Superior temporal gyrus (tissue), 1 donor: ENCODE results near the gene RPA1.
"Not testable (repeated sequence)": the region's sequence is repeated elsewhere in the genome, so short reads cannot be mapped to it uniquely, and the experiment has no call there.

Experiments
- DNase-seq: peaks from one replicate; pipeline ENCODE4 v3.0.0-alpha.2; 2016; ENCODE audit errors: extremely low spot score

The RPA1 gene

DNA sequence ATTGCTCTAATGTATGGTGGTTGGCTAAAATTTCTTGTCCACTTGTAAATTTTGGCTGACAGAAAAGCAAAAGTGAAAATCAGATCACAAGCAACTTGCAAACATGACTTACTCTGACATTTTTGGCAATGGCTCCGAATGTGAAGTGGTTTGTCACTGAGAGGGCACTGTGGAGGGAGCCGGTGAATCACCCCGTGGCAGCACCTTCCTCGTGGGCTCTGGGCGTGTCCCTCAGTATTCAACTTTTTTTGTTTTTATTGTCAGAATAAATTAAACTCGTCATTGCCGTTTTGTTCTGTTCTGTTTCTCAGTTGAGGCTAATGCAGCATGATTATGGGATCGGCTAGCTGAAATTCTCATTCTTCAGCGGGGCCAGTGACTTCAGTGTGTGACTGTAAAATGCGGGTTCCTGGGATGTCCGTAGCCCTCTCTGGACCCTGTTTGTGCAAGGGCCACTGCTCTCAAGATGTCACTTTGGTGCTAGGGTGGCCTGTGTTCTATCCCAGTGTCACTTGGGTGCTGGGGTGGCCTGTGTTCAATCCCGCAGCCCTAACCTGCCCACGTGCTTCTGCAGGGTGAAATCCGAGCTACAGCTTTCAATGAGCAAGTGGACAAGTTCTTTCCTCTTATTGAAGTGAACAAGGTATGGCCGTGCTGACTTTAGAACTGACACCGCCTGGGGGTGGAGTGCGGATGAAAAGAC, 48.8 kb downstream of the RPA1 start:
- no peak for DNase-seq

DNA sequence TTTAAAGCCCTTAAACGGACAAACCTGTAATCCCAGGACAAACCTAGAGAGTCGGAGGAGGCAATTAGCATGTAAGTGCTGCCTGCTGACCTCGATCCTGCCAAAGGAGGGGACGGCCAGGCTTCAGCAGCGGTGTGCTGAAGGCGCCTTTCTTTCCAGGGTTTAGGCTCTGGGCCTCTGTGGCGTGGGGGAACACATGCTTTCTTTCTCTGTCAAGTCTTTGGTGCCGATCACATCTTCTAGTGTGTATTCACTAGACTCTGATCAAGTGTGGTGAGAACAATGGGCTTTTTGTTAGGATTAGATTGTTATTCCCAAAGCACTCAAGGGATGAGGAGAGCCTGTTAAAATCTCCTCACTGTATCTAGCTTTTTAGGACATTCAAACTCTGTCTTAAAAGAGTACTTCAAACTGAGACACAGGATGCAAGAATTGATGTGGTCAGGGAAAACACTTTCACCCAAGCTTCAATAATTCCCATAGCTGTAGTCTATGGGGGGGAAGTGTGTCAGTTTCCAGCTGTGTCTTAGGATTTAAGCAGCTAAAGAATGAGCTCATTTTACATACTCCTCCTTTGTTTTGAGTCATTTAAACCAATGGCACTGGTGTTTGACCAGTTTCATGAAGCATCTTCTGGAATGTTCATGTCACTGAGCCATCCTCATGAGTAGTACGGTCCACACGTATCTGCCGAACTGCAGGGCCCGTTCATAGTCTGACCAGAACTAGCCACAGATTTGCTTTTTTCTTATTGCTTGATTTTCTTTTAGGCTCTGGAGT, 51.2 kb downstream of the RPA1 start:
- DNase-seq: peak; percentile 79

DNA sequence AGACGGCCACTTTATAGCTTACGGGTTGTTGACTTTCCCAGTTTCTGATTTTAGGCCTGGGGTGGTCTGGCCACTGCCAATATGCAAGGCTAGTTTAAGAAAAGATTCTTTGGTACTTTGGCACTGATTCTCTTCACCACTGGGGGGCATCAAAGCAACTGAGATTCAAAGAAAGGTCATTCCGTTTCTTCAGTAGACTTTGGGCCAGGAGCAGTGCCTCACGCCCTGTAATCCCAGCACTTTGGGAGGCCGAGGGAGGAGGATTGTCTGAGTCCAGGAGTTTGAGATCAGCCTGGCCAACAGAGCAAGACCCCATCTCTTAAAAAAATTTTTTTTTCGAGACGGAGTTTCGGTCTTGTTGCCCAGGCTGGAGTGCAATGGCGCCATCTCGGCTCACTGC, 53.0 kb downstream of the RPA1 start:
- DNase-seq: peak; percentile 64

DNA sequence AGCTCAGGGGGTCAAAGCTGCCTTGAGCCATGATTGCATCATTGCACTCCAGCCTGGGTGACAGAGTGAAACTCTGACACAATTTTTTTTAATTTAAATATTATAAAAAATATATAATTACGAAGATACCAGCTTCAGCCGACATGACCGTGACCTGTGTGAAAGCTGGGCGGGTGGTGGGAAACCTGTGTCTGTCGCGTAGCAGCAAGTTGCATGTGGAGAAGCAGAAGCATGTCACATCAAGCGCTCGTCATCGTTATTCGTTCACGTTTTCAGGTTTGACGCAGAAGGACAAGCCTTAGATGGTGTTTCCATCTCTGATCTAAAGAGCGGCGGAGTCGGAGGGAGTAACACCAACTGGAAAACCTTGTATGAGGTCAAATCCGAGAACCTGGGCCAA, 53.7 kb downstream of the RPA1 start:
- DNase-seq: no peak

DNA sequence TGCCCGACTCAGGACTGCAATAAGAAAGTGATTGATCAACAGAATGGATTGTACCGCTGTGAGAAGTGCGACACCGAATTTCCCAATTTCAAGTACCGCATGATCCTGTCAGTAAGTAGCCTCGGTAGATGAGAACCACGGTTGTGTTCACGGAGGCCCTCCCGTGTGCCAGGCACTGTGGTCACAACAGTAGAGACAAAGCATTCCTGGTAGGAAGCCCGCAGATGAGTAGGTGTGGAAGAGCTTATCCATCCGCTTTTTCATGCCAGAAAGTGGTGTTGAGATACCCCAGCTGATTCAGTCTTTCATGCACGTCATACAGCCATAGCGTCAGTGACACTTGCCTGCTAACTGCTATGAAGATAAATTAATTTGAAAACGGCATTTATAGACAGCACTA, 58.9 kb downstream of the RPA1 start:
- no peak for DNase-seq

DNA sequence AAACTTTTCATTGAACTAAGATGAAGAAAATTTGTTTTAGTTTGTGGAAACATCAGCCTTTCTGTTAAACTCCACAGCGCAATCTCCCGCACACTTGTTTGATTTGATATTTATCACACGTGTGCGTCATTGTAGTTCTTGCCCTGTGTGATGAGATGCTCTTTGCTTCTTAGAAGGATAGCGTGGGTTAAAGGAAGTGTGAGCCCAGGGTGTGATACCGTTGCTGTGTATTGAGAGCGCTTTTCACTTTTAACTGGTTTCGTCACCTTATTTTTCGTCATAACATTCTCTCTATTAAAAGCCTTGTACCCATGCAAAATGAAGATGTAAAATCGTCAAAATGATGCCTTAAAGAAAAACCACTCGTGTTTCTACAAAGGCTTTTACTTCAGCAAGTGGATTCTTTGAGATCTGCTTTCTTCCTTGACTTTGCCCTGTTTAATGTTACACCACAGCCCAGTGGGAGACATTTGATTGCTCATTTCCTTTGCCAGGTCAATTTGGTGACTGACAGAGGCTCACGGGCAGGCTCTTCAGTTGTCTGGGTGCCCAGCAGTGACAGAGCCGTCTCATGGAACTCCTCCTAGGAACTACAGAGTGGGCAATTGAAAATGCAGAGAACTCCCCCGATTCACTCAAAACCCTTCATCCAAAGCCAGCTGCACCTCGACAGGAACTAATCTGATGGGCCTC, 61.1 kb downstream of the RPA1 start:
- DNase-seq: no peak

DNA sequence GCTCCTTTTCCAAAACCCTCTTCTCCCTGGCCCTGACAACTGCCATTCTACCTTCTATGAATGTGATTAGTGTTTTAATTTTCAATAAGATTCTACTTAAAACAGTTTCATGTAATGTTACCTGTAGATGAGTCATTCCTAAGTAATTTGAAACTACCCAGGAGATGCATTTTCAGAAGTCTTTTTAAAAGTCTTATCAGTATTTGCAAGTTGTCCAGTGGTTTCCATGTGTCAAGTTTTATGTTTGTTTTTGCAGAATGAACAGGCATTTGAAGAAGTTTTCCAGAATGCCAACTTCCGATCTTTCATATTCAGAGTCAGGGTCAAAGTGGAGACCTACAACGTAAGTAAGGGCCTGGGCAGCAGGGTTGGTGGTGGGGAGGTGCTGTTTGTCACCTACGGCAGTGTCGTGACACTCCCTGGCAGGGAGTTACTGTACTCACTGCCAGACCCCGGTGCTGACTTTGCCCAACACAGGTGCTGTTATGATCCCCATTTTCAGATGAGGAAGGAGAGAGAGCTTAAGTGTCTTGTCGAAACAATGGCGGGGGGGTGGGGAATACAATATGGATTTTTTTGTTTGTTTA, 65.0 kb downstream of the RPA1 start:
- no peak for DNase-seq

DNA sequence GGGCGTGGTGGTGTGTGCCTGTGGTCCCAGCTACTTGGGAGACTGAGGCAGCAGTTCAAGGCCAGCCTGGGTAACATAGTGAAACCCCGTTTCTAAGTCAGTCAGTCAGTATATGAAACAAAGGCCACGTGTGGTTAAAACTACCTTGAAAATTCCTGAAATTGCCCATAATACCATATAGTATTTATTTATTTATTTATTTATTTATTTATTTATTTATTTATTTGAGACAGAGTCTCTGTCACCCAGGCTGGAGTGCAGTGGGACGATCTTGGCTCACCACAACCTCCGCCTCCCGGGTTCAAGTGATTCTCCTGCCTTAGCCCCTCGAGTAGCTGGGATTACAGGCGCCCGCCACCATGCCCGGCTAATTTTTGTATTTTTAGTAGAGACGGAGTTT, 65.7 kb downstream of the RPA1 start:
- not testable (repeated sequence) for DNase-seq

DNA sequence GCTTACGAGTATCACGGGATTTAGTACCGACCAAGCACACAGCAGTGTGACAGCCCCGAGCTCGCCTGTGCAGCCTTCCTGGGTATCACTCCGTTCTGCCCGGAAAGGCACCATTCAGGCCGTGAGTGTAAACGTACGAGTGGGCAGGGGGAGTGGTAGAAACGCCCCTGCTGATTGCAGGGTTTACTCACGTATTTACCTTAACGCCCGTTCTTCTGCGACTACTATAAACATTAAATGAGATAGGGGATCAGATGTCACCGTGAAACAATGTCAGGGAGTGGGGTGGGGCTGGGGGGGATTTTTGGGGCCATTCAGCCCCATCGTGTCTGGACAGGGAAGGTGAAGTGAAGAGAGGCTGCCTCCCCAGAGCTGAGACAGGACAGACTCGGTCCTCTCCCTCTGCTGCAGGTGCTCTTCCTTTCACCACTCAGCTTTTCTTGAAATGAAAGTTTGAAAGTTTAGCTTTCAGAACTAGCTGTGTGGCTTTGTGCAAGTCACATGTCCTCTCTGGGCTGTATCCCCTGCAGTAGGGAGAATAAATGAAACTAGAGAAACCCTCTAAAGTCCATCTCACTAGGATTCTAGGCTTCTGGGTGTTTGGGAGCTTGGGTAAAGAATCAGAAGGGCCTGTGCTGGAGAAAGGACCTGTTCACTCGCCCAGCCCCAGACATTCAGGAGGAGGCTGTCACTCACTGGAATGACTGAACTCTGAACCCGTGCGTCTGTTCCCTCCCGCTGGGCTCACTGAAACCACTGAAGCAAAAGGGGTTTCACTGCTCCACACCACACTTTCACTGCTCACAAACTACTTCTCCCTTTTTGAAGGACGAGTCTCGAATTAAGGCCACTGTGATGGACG, 66.7 kb downstream of the RPA1 start:
- DNase-seq: no peak

DNA sequence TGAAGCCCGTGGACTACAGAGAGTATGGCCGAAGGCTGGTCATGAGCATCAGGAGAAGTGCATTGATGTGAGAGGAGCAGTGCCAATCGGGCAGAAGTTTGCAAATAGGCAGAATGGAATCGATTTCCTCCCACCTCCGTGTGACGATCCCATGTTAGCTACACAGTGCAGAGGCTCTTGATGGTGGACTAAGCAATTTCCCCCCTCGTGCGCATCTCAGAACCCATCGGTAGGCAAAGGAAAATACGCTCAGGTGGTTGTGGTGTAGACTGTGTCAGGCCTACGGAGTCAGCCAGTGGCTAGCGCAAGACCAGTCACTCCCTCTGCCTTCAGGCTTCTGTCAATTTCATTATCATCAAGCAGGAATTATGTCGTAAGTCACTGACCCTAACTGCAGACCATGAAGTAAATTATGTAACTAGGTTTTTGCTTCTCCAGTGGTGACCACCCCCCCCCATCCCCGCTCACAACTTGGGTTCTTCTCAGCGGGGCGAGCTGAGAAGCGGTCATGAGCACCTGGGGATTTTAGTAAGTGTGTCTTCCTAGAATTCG, 67.4 kb downstream of the RPA1 start:
- DNase-seq: no peak

DNA sequence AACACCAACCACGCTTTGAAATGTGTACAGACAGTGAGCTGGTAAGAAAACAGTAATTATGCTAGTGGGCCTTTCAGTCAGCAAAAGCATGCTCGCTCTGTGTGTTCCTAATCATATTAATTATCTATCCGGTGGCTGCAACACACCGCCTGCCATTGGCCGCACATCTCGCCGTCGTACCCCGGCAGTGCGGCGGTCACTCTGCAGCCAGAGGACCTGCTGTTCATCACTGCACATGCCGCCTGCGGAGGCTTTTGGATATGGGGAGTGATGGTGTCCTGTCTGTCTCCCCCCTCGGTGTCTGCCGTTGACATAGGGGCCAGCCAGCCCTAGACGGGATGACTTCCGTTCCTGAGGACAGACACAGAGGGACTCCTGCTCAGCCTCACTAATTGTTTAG, 68.5 kb downstream of the RPA1 start:
- DNase-seq: no peak

DNA sequence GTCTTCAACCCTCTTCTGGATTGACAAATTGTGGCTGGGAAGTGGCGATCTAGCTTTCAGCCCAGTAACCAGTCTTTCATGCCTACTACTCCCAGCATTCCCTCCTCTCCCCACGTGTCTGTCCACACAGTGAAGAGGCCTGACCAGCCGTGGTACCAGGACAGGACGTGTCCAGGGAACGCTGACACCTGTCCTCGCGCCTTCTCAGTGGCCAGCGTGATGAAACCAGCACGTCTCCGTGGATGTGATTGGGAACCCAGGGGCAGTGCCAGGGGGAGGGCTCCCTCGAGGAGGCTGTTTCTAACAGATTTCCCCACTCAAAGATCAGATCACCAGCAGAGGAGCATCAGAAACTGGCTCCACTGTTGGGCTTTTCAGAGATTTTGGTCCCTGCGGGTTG, 69.1 kb downstream of the RPA1 start:
- no peak for DNase-seq

DNA sequence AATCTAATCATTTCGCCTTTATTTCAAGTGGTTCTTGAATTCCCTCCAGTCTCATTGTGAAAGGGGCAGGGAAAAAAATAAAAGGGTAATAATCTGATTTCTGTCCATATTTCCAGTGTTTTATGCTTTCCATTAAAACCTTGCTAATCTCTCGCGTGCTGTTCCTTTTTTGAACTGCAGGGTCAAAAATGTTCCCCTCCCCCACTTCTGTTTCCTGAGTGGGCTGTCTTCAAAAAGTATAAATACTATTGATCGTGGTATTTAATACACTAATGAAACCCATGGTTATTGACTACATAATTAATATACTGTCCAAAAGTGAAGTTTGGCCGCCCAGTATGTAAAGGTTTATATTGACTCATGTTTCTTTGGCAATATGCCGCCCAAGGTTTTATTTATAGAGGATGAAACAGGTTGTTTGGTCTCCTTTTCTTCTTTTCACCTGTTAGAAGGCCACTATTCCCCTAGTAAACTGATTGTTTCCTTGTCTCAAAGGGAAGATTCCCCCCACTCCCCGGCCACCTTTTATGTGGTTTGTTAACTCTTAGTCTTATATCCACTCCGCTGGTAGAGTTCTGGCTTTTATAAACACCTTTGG, 69.7 kb downstream of the RPA1 start:
- no peak for DNase-seq

DNA sequence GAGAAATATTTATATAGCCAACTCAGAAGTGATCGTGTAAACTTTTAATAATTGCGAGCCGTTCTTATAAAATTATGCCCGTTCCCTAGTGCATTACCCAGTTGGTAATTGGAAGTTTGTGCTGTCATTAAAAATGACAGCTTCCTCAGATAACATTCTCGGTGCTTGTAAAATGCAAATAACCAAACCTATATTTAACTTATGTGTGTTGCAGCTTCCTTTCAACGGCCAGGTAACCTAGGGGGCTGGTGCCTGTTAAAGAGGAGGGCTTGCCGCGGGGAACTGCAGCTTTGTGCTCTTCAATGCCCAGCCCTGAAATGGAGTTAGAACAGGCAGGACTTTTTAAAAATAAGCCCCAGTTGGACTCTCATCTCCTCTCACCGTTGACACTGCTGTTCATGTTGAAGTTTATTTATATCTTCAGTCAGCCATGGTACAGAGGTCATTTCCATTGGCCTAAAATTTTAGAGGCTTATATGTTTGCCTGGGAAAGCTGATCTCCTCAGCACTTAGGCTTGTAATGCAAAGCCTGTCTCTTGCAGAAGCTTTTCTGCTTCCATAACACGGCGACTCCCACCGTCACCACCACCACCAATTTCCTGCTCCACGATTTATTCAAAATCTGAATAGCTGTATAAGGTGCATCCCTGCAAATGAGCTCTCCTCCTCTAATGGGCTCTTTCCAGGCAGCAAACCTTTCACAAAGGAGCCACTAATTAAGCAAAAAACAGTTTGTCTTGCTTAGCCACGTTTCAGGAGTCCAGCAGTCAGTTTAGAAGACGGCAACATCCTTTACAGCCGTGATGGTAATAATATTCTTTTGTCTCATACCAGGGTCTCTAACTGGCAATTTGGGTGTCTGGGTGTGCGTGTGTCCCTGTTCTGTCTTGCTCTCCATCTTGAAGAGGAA, 74.7 kb downstream of the RPA1 start:
- no peak for DNase-seq

DNA sequence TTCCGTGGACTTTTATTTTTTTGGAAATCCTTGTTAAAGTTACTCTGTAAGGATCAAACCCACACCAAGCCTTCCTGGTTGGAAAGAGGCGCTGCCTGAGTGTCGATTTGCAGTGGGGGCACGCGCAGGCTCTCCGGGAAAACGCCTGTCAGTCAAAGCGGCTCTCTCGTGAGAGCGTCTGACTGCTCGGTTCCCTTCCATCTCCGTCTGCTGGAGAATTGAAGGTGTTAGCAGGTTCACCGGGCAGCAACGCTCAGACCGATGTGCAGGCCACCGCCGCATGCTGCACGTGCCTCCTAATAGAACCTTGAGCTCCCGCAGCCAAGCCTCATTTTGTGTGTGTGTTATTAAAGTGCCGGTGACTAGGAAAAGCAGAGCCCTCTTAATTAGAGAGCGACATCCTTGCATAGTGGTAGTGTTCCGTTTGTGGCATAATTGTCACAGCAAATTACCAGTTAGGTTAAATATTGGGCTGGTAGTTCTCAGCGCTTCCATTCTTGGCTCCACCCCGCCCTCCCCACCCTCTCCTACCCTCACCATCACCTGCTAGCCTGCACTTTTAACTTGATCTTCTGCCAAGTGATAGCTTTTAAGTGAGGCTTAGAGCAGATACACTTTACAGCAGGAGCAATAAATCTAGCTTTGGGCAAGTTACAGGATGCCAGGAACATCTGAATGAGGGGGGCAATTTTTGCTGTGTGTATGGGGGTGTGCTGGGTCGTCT, 75.5 kb downstream of the RPA1 start:
- DNase-seq: no peak

DNA sequence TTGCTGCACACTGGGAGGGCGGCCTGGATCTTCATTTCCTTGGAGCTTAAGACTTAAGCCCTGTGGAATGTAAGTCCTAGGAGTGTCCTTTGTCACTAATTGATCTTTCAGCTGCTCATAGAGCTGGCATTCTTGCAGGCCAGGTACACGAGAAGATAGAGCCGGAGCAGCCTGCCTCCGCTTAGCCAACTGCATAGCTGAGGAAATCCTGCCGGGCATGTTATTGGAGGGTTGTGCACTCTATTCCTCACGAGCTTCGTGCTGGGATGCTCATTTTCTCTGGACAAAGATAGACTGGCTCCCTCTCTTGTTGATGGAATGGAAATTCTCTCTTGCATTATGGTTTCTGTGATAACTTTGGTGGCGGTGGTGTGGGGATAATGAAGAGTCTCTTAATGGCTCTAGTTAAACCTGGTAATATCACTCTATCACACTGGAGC, 76.9 kb downstream of the RPA1 start:
- DNase-seq: peak; percentile 42

DNA sequence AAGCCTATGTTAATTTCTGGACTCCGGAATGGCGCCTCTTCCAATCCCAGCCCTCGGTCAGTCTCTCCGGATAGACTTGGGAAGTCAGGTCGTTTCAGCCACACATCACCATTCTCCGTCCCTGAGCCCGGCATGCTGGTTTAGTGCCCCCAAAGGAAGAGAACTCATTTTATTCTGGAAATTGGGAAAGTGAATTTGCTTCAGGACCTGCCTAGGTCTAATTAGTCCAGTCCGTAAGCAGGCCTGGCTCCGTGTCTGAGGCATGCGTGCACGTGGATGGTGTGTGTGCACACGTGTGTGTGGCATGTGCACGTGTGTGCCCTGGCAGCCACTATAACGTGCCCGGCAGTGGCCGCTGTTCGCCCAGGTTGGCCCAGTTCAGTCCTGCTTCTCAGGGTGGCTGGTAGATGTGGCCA, 77.4 kb downstream of the RPA1 start:
- no peak for DNase-seq

DNA sequence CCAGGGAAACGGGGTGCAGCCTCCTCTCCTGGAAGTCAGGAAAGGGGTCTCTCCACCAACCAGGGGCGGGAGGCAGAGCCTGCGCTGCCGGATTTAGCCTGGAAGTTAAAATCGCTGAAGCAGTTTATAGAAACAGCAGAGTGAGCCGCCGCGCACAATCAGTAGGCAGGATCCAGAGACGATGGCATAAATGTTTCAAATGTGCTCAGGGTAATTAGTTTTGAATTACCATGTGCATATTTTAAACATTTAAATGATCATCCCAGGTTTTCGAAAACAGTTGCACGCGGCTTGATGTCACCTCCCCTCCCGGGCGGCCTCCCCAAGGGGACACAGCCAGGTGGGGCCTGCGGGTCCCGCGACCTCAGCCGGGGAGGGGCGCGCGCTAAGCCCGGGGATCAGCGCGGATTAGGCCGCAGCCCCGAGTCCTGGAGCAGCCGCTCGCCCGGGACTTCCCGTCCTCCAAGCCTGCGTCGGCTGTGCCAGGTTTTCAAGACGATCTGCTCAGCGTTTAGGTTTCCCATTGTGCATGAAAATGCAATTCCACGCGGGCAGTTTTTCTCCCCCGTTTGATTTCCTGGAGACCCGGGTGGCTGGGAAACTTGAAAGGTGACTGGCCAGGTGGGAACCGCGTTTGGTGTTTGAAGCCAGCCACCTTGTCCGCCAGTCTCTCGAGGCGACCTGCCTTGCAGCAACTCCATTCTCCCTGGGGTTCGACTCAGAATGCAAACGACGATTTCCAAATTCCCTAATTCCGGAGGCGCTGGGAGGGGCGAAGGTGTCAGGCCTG, 78.3 kb downstream of the RPA1 start:
- DNase-seq: peak; percentile 37
